Chondrocyte (in vitro differentiated cells): Measurements from ENCODE around the gene AFAP1L2. TPM values are rescaled to one million over a fixed set of nuclear protein-coding genes. Genes with fewer than 3 reads are reported as not detected.

ENCODE experiments used
- DNase-seq: peaks from one replicate; pipeline ENCODE4 v3.0.0; 2021; ENCODE audit warnings: mixed read lengths, low spot score
- H3K27ac Mint-ChIP-seq: one replicate; pipeline ENCODE4 v1.8.0; 2021; ENCODE audit warnings: mild to moderate bottlenecking, moderate library complexity, mixed read lengths; ENCODE audit not compliant: unreplicated experiment
- H3K27me3 Mint-ChIP-seq: 2 replicates; pipeline ENCODE4 v1.8.0; 2021; ENCODE audit warnings: low read depth, mixed read lengths
- H3K36me3 Mint-ChIP-seq: 2 replicates; pipeline ENCODE4 v1.8.0; 2021; ENCODE audit warnings: low read depth, mixed read lengths
- H3K4me1 Mint-ChIP-seq: 2 replicates; pipeline ENCODE4 v1.8.0; 2021; ENCODE audit warnings: low read depth, mild to moderate bottlenecking, mixed read lengths
- H3K4me3 Mint-ChIP-seq: one replicate; pipeline ENCODE4 v1.8.0; 2021; ENCODE audit warnings: mild to moderate bottlenecking, moderate library complexity, mixed read lengths; ENCODE audit not compliant: unreplicated experiment
- H3K9me3 Mint-ChIP-seq: 2 replicates; pipeline ENCODE4 v1.8.0; 2021; ENCODE audit warnings: low read depth, mixed read lengths
- CTCF ChIP-seq: fragments of 200-600 bp; sonication (generic); IDR thresholded peaks from 2 replicates; pipeline ENCODE4 v1.5.0; 2021; ENCODE audit warnings: antibody characterized with exemption, mild to moderate bottlenecking, moderate library complexity
- total RNA-seq: library from RNA; stranded (reverse); gene quantifications from 3 replicates; pipeline ENCODE4 v1.2.1, GENCODE V29; 2021

The AFAP1L2 gene
- total RNA-seq, 1 donor from 2014 or later, result 2.9 TPM

- Mint-ChIP-seq H3K27ac (no peak overlapping the region), H3K4me1 (peaks cover 15% of the 10 kb centered on the region), H3K4me3 (no peak overlapping the region), H3K9me3 (no peaks in the 10 kb centered on the region), H3K36me3 (no peaks in the 10 kb centered on the region), H3K27me3 (no peaks in the 10 kb centered on the region)
- TF ChIP-seq CTCF, result no peak
- DNase-seq, result no peak
These were observed 77.5 kb downstream of the AFAP1L2 start for GRCh38 chr10:114326795-114327194.

DNA sequence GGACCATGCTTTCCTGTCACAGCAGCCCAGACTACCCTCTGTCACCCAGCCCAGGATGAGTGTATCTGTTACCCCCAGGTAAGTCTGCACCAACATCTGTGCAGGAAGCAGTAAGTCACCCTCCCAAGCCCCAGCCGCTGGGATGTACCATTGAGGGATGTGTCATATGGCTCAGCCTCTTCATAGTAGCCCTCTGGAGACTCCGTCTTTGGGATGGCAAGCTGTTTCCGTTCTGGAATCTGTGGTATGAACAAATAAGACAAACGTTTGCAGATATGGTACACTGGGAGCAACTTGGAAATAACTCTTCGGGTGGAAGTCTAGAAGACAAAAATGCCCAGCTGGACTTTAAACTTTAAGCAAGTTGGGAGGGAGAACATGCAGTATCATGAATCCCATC lies 81.3 kb downstream of the AFAP1L2 start:
- no peak for TF ChIP-seq CTCF
- peak overlapping the region; percentile 10 for H3K27ac Mint-ChIP-seq
- H3K4me1 Mint-ChIP-seq, result peaks cover 17% of the 10 kb centered on the region
- no peak overlapping the region for H3K4me3 Mint-ChIP-seq
- no peak for DNase-seq
- H3K36me3 Mint-ChIP-seq, result no peaks in the 10 kb centered on the region
- H3K27me3 Mint-ChIP-seq, result no peaks in the 10 kb centered on the region
- no peaks in the 10 kb centered on the region for H3K9me3 Mint-ChIP-seq

GRCh38 chr10:114322344-114322743 lies 82.0 kb downstream of the AFAP1L2 start:
- DNase-seq, result no peak
- no peak overlapping the region for H3K27ac Mint-ChIP-seq
- peaks cover 17% of the 10 kb centered on the region for H3K4me1 Mint-ChIP-seq
- no peak for TF ChIP-seq CTCF
- H3K36me3 Mint-ChIP-seq, result no peaks in the 10 kb centered on the region
- H3K4me3 Mint-ChIP-seq, result no peak overlapping the region
- H3K9me3 Mint-ChIP-seq, result no peaks in the 10 kb centered on the region
- no peaks in the 10 kb centered on the region for H3K27me3 Mint-ChIP-seq

GRCh38 chr10:114320249-114321116 lies 83.8 kb downstream of the AFAP1L2 start:
- H3K36me3 Mint-ChIP-seq, result no peaks in the 10 kb centered on the region
- no peaks in the 10 kb centered on the region for H3K9me3 Mint-ChIP-seq
- DNase-seq, result no peak
- no peaks in the 10 kb centered on the region for H3K27me3 Mint-ChIP-seq
- TF ChIP-seq CTCF, result no peak
- H3K4me3 Mint-ChIP-seq, result no peak overlapping the region
- H3K4me1 Mint-ChIP-seq, result peaks cover 17% of the 10 kb centered on the region
- no peak overlapping the region for H3K27ac Mint-ChIP-seq

GRCh38 chr10:114319406-114320248 lies 84.7 kb downstream of the AFAP1L2 start:
- Mint-ChIP-seq H3K4me1 (peaks cover 17% of the 10 kb centered on the region), H3K4me3 (no peak overlapping the region), H3K27me3 (no peaks in the 10 kb centered on the region), H3K9me3 (no peaks in the 10 kb centered on the region), H3K27ac (no peak overlapping the region), H3K36me3 (no peaks in the 10 kb centered on the region)
- no peak for DNase-seq
- no peak for TF ChIP-seq CTCF
